HG03103 (cell line): ENCODE measurements around the gene ERC2.
"Not testable (repeated sequence)": the region's sequence is repeated elsewhere in the genome, so short reads cannot be mapped to it uniquely, and the experiment has no call there.

Experiments
- ATAC-seq: cut with Tn5 transposase; IDR thresholded peaks from one replicate; pipeline ENCODE4 v1.9.1; 2021; ENCODE audit warnings: low read depth; ENCODE audit not compliant: unreplicated experiment

Gene ERC2

DNA sequence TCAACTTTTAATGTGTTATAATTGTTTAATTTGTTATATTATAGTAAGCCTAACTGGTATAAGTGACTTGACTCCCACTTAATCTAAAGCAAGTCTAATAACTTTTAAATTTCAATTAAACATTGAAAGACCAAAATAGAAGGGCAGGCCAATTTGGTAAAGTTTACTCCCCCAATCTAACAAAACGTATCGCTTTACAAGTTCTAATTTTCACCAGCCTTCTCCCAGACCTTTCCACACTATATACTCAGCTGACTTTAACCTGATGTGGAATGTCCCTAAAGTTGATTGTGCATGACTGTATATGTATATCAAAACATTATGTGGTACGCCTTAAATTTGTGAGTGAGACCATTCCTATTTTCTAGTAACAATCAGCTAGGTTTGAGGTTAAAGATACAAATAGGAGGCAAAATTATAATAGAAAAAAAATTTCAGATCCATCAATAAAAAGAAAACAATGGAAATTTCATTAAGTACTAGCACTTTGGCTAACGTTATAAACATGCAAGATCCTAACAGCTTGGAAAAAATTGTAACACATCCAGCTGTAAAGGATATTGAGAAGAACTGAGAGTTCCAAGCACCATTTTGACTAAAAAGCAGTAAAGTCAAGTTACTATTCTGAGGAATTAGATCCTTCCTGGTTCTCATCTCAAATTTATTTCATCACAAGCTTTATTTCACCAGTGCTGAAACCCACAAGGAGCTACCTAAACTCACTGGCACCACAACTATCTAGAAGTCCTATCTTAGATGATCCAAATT lies 199.5 kb downstream of the ERC2 start:
- ATAC-seq = no peak

DNA sequence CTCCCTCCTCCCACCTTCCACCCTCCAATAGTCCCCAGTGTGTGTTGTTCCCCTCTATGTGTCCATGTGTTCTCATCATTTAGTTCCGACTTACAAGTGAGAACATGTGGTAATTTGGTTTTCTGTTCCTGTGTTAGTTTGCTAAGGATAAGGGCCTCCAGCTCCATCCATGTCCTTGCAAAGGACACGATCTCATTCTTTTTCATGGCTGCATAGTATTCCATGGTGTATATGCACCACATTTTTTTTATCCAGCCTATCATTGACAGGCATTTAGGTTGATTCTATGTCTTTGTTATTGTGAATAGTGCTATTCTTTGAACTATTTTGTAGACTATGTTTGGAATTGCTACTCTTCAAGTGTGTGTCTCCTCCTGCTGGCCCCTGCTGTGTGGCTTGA lies 206.4 kb downstream of the ERC2 start:
- not testable (repeated sequence) for ATAC-seq

DNA sequence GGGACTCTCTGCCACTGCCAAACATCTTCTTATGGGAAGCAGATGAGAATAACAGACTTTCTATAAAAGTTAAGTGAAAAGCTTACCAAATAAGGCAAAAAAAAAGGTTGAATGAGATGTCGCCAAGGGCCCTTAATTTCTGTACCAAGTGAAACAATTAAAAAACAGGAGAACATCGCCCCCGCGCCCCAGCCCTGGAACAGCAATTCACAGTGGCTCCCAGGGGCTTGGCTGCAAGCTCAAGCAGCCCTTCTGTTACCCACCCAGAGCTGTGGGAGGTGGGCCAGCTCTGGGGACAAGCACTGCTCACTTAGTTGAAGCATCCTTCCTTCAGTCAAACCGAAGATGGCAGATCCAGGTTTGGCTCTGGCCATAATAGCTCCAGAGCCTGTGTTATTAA lies 208.0 kb downstream of the ERC2 start:
- ATAC-seq = no peak

DNA sequence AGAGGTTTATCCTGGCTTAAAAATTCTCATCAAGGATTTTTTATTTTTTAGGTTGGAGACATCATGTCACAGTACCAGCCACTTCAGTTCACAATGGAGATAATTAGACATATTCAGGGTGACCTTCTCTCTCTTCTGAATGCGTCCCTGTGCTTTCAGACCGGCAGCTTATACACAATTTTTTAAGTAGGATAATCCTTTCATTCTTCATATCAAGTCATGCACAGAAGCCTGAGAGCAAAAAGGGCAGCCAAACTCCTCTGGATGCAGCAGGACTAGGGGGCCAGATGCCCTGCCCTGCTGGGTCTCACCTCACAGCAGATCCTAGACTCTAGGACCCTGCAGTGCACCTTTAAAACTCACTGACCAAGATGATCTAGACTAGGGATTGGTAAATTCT lies 210.4 kb downstream of the ERC2 start:
- ATAC-seq = no peak

DNA sequence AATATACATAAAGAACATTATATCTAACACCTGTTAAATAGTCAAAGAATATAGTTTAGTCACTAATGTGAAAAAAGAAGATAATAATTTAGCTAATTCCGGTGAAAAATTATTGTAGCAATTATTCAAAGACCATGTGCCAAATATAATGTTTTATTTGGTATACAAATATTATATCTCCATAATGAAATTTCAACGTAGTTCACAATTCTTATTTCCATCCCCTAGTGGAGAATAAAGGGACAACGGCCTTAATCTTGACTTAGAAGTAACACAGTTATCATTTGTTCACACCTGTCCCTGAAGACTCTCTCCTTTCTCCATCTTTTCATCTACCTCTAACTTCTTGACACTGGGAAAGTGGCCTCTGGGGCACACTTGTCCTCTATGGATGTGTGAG lies 213.4 kb downstream of the ERC2 start:
- no peak for ATAC-seq

DNA sequence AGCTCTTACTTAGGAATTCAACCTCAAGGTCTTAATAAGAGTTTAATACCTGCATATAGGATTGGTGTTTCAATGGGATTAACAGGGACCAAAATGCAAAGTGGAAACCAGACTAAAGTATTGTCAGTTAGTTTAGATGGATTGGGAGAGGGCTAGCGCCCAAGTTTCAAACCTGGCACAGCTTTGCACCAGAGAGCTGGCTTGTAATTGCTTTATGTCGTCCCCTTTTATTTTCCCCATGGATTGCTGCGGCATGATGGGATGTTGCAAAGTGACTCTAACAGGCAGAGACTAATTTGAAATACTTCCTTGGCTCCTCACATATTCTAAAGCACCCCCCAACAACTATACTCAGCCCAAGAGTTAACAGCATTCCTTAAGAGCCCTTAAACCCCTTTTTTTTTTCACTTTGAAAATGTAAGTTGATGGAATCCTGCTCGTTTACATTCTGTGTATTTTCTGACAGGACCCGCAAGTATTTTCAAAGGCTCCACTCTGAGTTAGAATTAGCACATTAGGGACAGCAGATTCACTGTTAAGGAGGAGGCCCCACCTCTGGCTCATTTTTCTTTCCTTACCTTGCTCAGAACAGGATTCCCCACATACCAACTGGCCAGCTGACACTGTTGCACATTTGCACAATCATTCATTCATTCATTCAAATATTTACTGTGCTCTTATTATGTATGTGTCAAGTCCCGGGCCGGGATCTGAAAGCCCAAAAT lies 214.2 kb downstream of the ERC2 start:
- ATAC-seq = no peak

DNA sequence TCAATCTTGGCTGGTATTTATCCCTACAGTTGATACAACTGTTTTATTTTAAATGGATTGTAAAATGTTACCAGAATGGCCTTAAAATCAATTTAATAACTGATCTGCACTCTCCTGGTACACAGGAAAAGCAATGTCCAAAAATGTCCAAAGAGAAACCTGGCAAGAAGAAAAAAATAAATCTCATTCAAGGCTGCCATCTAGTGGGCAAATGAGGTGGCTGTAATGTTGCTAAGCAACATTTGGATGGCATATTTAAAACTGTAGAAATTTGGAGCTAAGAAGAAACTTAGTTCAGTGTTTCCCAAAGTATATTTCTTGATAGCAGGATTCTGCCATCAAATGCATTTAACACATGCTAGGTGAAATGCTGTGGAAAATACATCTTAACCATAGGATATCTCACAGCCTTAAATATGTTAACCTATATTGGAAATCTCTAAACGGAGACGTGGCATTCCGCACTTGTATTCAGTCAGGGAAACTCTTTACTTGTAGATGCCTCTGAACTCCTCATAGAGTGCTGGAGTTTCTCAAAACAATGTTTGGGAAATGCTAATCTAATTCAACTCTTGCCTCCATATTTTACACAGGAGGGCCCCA lies 216.8 kb downstream of the ERC2 start:
- no peak for ATAC-seq

DNA sequence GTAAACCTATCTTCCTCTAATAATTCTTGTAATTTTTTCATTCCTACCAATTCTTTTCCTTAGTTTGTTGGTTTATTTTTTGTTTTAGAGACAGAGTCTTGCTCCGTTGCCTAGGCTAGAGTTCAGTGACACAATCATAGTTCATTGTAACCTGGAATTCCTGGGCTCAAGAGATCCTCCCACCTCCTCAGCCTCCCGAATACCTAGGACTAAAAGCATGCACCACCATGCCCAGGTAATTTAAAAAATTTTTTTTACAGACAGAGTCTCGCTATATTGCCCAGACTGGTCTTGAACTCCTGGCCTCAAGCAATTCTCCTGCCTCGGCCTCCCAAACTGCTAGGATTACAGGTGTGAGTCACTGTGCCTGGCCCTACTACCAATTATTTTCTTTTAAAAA lies 220.2 kb downstream of the ERC2 start:
- ATAC-seq = no peak

DNA sequence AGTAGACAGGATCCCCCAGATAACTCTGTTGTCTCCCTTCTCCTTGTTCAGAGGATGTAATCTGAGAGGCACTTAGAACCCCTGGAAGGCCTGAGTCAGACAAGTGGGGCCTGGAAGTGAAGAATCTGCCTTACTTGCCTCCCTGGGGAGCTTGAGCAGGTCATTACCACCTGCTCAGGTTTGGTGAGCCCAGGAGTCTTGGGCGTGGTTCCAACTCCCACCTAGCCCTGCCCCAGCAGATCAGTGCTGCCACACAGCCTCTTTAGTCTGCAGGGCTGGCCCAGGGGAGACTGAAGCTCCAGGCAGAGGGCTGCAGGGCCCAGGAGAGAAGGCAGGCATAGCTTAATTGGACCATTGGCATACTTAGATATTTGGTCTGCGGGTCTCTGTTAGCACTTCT lies 230.0 kb downstream of the ERC2 start:
- no peak for ATAC-seq

DNA sequence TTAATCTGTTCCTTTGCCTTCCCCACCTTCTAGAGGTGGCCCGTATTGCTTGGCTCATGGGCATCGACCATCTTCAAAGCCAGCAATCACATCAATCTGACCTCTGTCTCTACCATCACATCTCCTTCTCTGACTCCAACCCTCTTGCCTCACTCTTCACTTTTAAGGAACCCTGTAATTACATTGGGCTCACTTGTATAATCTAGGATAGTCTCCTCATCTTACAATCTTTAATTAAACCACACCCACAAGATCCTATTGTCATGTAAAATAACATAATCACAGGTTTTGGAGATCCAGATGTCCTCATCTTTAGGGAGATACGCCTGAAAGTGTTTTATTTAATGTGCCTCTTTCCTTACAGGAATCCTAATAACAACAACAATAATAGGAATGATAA lies 234.5 kb downstream of the ERC2 start:
- ATAC-seq = no peak

DNA sequence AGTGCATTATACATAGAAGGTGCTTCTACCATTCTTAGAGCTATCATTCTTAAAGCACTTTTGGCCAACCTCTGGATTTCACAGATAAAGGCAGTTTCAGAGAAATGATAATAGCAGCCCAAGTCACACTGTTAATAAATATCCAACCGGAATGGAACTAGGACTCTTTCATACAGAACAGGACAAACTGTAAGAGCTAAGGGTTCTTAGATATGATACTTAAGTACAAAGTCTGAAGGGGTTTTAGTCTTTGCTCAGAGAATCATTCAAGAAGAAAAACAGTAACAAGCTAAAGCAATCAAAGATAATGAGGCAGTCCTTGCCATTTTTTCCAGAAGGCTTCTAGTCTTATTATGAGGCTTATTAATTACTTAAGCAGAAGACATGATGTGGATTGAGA lies 239.0 kb downstream of the ERC2 start:
- no peak for ATAC-seq

DNA sequence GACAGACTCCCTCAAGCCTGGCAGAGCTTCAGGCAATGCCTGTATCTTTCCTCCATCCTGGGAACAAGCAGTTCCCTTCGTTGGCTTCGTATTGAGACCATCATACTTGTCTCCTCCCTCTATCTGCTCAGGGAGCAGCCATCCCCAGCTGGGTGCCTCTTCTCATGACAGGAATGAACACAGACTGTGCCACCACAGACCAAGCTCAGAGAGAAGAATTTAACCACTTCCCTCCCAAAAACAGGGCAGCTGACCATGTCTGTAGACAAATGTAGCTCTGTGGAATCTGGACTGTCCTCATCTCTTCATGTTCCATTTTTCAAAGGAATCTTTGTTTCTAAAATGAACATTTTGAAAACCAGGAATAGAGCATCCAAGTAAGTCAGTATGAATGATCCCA lies 245.4 kb downstream of the ERC2 start:
- no peak for ATAC-seq

DNA sequence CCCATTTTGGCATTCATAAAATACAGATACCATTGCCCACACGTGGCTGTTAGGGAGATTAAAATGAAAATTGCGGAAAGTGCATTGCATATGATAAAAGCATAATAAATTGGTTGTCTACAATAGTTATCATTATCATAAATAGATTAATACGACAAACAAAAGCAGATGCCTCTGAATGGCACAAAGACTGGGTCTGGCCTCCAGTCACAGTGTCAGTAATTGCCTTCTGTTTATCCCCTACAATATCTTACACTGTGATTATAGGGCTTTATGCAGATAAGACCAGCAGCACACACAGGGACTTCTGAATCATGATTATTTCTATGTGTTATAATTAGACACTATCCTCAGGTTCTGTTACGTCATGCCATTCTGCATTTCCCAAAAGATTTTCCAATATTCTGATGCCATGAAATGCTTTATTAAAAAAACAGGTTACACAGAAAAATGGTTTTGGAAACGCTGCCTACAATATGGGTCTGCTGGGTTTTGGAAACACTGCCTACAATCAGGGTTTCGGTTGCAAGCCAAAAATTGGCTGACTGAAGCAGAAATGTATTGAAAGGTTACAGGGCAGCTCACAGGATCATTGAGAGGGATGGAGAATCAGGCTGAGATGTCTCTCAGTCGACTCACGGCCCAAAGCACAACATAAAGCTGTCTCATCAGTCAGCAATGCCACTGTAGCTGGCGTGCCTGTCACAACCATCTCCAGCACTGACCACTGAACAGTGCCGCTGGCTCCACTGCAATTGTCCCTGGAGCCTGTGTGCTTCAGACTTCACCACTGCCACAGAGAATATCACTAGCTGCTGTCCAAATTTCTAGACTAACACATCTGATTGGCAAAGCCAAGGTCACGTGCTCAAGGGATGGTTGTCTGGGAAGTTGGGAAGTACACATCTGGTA lies 248.1 kb downstream of the ERC2 start:
- ATAC-seq = no peak

DNA sequence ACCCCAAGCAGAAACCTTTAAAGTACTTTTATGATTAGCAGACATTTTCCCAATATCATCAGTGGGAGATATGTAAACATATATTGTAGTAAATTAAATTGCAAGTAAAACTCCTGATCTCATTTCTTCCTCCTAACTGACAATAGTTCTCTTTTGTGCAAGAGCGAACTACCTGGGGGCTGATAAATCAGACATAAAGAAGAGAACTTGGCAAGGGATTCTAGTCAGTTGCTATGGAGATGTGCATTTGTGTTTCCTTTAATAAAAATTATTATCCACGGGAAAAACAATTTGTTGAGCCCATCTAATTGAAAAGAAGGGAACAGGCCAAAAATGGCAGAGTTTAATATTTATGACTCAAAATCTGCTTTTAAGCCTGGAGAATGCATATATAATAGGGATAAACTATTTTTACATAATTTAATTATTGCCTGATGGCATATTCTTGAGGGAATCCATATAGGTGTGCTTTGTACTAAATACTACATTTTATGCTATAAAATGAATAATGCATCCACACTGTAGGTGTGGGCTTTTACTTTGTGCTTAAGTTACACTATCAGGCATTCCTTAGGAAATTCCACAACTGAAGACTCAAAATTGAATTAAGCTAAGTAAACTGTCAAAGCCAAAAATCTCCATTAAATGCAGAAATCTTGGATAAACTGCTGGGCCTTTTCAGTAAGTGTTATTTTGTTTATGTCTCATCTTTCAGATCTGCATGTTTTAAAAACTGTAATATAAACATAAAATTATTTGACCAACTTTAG lies 258.1 kb downstream of the ERC2 start:
- no peak for ATAC-seq

DNA sequence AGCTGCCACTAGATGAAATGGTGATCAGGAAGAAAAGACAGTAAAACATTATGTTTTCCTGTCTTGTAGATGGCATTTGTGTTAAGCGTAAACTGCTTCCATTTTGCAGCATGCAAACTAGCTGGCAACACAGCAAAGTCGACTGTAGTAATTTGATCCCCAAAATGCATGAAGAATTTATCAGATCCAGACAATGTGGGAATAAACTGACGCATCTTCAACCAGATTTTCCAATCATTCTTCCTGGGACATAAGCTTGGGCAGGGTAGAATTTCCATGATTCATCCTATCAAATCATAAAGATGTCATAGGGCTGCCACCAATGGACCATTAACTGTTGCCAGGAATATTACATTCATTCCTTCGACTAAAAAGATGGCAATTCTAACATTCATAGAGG lies 260.3 kb downstream of the ERC2 start:
- no peak for ATAC-seq

DNA sequence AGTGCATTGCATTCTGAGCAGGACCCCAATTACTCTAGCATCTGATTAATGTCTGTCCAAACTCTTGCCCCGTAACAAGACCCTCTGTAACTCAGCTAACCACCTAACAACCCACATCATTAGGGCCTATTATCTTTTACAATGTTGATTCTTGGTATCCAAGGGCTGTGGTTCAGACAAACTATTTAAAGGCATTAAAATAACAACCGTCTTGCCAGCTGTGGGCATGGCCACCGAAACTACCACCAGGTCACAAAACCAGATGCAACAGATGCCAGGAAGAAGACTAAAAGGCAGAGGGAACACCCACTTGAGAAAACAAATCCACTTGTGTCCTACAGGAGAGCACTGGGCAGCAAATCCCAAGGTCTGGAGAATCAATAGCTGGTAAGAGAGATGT lies 262.9 kb downstream of the ERC2 start:
- ATAC-seq = no peak

DNA sequence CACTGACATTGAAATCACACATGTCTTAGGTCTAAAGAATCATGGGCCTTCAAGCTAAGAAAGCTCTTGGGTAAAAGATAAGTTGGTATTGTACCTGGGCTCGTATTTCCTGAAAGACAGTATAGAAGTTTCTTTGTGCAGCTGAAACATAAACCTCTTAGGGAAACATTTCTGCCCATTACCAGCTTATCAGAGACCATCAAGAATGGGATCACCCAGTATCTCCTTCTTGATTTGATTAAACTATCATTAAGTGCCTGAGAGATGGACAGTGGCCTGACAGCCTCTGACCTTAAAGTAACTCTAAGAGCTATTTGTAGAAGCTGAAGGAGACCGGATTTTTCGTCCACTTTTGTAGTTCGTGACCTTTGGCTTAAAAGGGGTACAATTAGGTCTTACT lies 265.3 kb downstream of the ERC2 start:
- ATAC-seq = no peak

DNA sequence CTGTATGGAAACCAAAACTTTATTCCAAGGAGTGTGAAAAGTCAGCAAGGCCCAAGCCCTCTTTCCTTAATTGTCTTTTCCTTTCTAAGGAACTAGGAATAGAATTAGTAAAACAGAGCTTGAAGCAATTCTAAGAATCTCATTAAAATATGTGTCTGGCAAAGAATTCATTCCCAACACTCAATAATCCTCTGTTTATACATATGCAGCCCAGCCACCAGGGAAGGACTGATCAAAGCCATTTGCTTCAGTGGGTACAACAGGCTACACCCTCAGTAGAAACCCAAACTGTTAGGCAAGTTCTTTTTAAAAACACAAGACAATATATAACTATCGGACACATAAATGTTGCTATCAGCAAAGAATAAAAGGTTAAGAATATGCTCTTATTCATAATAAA lies 266.9 kb downstream of the ERC2 start:
- no peak for ATAC-seq

DNA sequence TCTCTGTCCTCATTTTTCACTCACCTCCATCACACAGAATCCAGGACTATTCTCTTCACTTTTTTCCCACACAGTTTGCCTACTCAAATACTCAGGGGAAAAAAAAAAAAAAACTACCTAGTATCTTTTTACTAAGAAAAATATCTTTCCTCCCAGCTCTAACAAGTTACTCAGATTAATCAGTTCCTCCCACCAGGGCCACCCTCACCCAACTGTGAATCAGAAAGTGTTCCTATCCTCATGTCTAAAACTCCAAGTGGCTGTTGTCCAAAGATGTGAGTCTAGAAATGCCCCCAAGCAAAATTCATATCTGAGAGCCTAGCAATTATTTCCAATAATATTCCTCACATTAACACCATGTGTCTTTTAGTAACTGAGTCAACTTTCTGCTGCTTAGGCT lies 268.0 kb downstream of the ERC2 start:
- no peak for ATAC-seq

DNA sequence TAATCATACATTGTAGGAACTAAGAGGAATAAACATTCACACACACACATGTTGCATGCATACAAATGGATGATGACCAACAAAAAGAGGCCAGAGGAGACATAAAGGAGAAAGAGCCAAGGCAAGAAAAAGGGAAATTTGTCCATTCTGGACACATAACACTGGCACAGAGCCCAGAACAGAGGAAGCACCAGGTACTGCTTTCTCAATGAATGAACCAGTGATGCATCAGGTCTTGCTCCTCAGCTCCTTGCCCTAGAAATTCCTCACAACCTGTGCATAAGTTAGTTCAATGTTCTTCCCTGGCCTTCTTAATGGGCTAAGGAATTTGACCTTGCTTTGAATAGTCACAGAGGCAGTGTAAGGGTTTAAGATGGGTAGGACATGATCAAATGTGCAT lies 270.3 kb downstream of the ERC2 start:
- ATAC-seq = no peak
